ENCODE results near the gene MIGA2. TPM values are rescaled to one million over a fixed set of nuclear protein-coding genes. Genes with fewer than 3 reads are reported as not detected.

Gene MIGA2
- total RNA-seq, 1 donor from 2014 or later, result 10.8 TPM

DNA sequence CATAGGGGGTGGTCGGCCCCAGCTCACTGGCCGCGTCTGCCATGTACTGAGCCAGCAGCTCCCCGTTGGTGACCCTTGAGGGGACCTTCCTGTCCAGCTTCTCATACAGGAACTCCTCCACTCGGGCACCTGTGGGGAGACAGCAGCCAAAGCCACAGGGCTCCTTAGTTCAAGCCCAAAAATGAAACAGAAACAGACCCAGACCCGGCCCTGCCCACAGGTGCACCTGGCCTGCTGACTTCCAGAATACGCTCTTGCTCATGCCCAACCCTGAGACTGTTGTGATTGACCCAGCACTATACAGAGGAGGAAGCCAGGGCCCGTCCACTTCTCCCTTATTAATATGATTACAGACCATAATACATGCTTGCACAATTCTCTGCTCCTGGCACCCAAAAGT is 15.3 kb upstream of the MIGA2 start:
- Mint-ChIP-seq H3K4me1 (peaks cover 29% of the 10 kb centered on the region), H3K27ac (peak overlapping the region; percentile 63), H3K36me3 (peaks cover 10% of the 10 kb centered on the region), H3K9me3 (no peaks in the 10 kb centered on the region), H3K27me3 (ENCODE audit: insufficient read depth, low read depth) (peaks cover 6% of the 10 kb centered on the region), H3K4me3 (no peak overlapping the region)
- Histone ChIP-seq H4K20me1 (ENCODE audit: low read depth) (peaks cover 37% of the 10 kb centered on the region), H3K9me3 (ENCODE audit: low read depth) (no peaks in the 10 kb centered on the region), H3F3A (ENCODE audit: low read depth) (no peaks in the 10 kb centered on the region), H3K4me1 (peaks cover 4% of the 10 kb centered on the region), H3K27me3 (no peaks in the 10 kb centered on the region), H3K27ac (no peak overlapping the region), H3K79me2 (ENCODE audit: low read depth) (peaks cover 37% of the 10 kb centered on the region), H3K4me2 (no peak overlapping the region), H3K36me3 (no peaks in the 10 kb centered on the region), H3K4me3 (no peak overlapping the region), H2AFZ (replicated peaks) (no peak overlapping the region), H3K9ac (no peak overlapping the region)
- no peak for TF ChIP-seq EZH2 (IDR thresholded peaks at IDR 0.05)
- TF ChIP-seq, protein P1, sequence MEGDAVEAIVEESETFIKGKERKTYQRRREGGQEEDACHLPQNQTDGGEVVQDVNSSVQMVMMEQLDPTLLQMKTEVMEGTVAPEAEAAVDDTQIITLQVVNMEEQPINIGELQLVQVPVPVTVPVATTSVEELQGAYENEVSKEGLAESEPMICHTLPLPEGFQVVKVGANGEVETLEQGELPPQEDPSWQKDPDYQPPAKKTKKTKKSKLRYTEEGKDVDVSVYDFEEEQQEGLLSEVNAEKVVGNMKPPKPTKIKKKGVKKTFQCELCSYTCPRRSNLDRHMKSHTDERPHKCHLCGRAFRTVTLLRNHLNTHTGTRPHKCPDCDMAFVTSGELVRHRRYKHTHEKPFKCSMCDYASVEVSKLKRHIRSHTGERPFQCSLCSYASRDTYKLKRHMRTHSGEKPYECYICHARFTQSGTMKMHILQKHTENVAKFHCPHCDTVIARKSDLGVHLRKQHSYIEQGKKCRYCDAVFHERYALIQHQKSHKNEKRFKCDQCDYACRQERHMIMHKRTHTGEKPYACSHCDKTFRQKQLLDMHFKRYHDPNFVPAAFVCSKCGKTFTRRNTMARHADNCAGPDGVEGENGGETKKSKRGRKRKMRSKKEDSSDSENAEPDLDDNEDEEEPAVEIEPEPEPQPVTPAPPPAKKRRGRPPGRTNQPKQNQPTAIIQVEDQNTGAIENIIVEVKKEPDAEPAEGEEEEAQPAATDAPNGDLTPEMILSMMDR (IDR thresholded peaks at IDR 0.05), result no peak
- TF ChIP-seq EZH2phosphoT487 (IDR thresholded peaks at IDR 0.05), result no peak
- no peak for DNase-seq (ENCODE audit: low spot score)

DNA sequence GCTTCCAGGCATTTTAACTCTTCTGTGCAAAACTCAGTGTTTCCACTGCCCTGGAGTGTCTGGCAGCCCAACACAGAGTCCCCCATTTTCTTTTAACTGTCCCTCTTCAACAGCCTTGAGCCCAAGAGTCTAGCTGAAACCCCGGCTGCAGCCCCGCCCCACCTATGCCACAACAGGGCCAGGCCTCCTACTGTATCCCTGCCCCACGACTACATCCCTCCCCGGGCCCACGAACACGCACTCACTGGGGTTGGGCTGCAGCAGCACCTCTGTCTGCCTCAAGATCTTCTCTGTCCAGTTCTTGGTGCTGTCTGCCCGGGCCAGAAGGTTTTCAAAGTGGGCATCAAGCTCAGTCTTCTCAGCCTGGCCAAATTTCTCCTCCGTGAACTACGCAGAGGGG is 14.4 kb upstream of the MIGA2 start:
- no peak overlapping the region for H2AFZ ChIP-seq (replicated peaks)
- no peaks in the 10 kb centered on the region for H3K9me3 ChIP-seq (ENCODE audit: low read depth)
- no peak overlapping the region for H3K4me2 ChIP-seq
- no peaks in the 10 kb centered on the region for H3F3A ChIP-seq (ENCODE audit: low read depth)
- H3K36me3 Mint-ChIP-seq, result peaks cover 10% of the 10 kb centered on the region
- peak overlapping the region; percentile 81 for H3K27ac Mint-ChIP-seq
- H3K79me2 ChIP-seq (ENCODE audit: low read depth), result peaks cover 47% of the 10 kb centered on the region
- no peak for DNase-seq (ENCODE audit: low spot score)
- TF ChIP-seq EZH2 (IDR thresholded peaks at IDR 0.05), result no peak
- TF ChIP-seq EZH2phosphoT487 (IDR thresholded peaks at IDR 0.05), result no peak
- TF ChIP-seq, protein P1 (IDR thresholded peaks at IDR 0.05), result no peak
- H3K27me3 ChIP-seq, result no peaks in the 10 kb centered on the region
- no peak overlapping the region for H3K27ac ChIP-seq
- peaks cover 47% of the 10 kb centered on the region for H4K20me1 ChIP-seq (ENCODE audit: low read depth)
- H3K4me1 Mint-ChIP-seq, result peaks cover 37% of the 10 kb centered on the region
- H3K9ac ChIP-seq, result no peak overlapping the region
- H3K4me3 ChIP-seq, result no peak overlapping the region
- H3K4me3 Mint-ChIP-seq, result peak overlapping the region; percentile 57
- H3K36me3 ChIP-seq, result no peaks in the 10 kb centered on the region
- peaks cover 6% of the 10 kb centered on the region for H3K27me3 Mint-ChIP-seq (ENCODE audit: insufficient read depth, low read depth)
- H3K4me1 ChIP-seq, result peaks cover 13% of the 10 kb centered on the region
- no peaks in the 10 kb centered on the region for H3K9me3 Mint-ChIP-seq

DNA sequence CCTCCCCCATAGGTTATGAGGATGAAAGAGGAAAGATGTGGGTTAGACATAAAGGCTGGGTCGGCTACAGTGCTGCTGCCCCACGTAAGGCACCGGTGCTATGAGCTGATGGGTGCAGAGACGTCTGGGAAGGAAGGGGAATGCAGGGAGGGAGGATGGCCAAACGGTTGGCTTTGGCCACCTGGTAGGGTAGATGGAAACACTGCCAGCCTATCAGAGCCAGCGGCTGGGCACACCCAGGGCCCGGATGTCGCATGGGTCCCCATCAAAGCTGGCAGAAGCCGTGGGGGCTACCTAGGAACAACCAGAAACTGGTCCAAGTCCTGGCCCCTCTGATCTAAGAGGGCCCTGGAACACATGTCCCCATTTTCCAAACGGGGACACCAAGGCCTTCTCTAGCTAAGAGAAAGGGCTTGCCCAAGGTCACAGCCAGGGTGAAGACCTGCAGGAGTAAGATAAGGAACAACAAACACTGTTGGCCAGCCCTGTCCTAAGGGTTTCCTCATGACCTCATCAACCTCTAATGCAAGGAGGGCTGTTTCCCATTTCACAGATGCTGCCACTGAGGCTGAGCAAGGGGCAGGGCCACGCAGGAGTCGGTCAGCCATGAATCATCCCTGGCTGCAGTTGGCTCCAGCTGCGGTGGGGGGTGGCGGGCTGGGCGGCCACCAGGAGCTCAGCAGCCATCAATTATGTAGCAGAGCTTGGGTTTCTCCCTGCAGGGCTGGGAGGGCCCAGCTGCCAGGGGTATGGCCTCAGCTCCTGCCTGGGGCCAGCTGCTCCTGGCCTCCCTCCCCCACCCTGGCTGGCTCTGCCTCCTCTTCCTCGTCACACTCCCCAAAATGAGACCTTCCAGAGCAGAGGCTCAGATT is 13.2 kb upstream of the MIGA2 start:
- H3K4me1 ChIP-seq, result peaks cover 18% of the 10 kb centered on the region
- H3K27ac ChIP-seq, result no peak overlapping the region
- H3K9me3 Mint-ChIP-seq, result no peaks in the 10 kb centered on the region
- H3K27ac Mint-ChIP-seq, result peak overlapping the region; percentile 77
- TF ChIP-seq EZH2 (IDR thresholded peaks at IDR 0.05), result no peak
- TF ChIP-seq EZH2phosphoT487 (IDR thresholded peaks at IDR 0.05), result no peak
- TF ChIP-seq, protein P1 (IDR thresholded peaks at IDR 0.05), result no peak
- no peaks in the 10 kb centered on the region for H3K9me3 ChIP-seq (ENCODE audit: low read depth)
- H3K27me3 ChIP-seq, result no peaks in the 10 kb centered on the region
- H4K20me1 ChIP-seq (ENCODE audit: low read depth), result peaks cover 54% of the 10 kb centered on the region
- peaks cover 42% of the 10 kb centered on the region for H3K4me1 Mint-ChIP-seq
- no peaks in the 10 kb centered on the region for H3K36me3 ChIP-seq
- H3F3A ChIP-seq (ENCODE audit: low read depth), result no peaks in the 10 kb centered on the region
- H2AFZ ChIP-seq (replicated peaks), result no peak overlapping the region
- H3K4me3 Mint-ChIP-seq, result no peak overlapping the region
- peaks cover 55% of the 10 kb centered on the region for H3K79me2 ChIP-seq (ENCODE audit: low read depth)
- H3K27me3 Mint-ChIP-seq (ENCODE audit: insufficient read depth, low read depth), result peaks cover 6% of the 10 kb centered on the region
- peaks cover 7% of the 10 kb centered on the region for H3K36me3 Mint-ChIP-seq
- no peak overlapping the region for H3K4me3 ChIP-seq
- DNase-seq (ENCODE audit: low spot score), result peak; percentile 36
- H3K4me2 ChIP-seq, result no peak overlapping the region
- no peak overlapping the region for H3K9ac ChIP-seq
